OCI-LY7 (cell line): ENCODE data around the gene GPR42.

Experiments used
- CTCF ChIP-seq: fragments of 200-600 bp; sonication (generic); conservative IDR thresholded peaks from 2 replicates; pipeline ENCODE4 v1.5.1; 2014; ENCODE audit warnings: mild to moderate bottlenecking, antibody characterized with exemption, low read length, moderate library complexity, mixed read lengths
- EZH2phosphoT487 ChIP-seq: fragments of 200-600 bp; sonication (generic); IDR thresholded peaks from 2 replicates; pipeline ENCODE4 v1.6.1; 2018; ENCODE audit warnings: low read depth, borderline replicate concordance, mild to moderate bottlenecking, mixed run types, antibody characterized with exemption, low read length, moderate library complexity, mixed read lengths

DNA sequence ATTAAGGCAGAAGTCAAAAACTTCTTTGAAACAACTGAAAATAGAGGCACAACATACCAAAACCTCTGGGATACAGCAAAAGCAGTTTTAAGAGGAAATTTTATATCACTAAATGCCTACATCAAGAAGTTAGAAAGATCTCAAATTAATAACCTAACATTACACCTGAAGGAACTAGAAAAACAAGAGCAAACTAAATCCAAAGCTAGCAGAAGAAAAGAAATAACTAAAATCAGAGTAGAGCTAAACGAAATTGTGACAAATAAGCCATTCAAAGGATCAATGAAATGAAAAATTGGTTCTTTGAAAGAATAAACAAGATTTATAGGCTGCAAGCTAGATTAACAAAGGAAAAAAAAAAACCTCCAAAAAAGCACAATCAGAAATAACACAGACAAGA is 2.5 kb upstream of the GPR42 start:
- TF ChIP-seq CTCF (no peak), EZH2phosphoT487 (no peak)
